Measurements from ENCODE around the gene GRIK4.

DNA sequence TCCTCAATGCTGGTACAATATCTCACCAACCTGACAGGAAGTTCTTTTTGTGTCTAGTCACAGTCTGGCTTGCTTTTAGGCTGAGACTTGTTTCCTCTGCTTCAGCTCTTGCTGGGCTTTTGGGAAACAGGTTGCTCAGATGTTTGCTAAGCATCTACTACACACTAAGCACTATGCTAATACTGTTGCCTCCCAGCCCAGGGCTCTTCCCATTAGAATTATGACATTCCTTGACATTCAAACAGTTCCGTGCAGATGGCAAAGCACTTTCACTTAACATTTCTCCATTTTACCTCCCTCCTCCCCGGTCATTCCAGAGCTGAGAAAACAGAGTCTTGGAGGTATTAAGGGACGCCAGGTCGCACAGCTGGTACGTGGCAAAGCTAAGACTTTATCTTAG lies 311.6 kb downstream of the GRIK4 start:
- TF ChIP-seq, protein P1, sequence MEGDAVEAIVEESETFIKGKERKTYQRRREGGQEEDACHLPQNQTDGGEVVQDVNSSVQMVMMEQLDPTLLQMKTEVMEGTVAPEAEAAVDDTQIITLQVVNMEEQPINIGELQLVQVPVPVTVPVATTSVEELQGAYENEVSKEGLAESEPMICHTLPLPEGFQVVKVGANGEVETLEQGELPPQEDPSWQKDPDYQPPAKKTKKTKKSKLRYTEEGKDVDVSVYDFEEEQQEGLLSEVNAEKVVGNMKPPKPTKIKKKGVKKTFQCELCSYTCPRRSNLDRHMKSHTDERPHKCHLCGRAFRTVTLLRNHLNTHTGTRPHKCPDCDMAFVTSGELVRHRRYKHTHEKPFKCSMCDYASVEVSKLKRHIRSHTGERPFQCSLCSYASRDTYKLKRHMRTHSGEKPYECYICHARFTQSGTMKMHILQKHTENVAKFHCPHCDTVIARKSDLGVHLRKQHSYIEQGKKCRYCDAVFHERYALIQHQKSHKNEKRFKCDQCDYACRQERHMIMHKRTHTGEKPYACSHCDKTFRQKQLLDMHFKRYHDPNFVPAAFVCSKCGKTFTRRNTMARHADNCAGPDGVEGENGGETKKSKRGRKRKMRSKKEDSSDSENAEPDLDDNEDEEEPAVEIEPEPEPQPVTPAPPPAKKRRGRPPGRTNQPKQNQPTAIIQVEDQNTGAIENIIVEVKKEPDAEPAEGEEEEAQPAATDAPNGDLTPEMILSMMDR (IDR thresholded peaks at IDR 0.05; ENCODE audit: insufficient read depth, low read depth, low read length): no peak
- no peak for TF ChIP-seq EZH2 (IDR thresholded peaks at IDR 0.05; ENCODE audit: insufficient read depth, low read length)
